Measurements from ENCODE around the gene SCN1B.

Gene SCN1B

DNA sequence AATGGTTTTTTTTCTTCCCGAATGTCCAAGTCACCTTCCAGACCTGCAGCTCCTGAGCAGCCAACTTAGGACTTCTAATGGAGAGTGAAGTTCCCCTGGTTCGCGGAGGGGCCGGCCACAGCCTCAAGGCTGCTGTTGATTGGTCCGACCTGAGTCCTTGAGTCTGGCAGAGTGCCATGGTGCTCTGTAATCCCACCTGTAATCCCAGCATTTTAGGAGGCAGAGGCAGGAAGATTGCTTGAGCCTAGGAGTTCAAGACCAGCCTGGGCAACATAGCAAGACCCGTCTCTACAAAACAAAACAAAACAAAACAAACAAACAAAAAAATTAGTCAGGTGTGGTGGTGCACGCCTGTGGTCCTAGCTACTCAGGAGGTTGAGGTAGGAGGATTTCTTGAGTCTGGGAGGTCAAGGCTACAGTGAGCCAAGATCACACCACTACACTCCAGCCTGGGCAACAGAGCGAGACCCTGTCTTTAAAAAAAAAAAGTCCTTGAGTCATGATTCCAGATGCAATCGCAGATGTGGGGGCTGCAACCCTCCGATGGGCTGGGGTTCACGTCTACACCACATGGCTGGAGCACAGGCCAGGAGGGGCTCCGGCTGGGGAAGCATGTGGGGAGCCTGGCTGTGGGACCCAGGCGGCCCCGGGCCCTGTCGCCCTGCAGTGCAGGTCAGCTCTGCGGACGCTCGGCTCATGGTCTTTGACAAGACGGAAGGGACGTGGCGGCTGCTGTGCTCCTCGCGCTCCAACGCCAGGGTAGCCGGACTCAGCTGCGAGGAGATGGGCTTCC is 28.9 kb downstream of the SCN1B start:
- Histone ChIP-seq H3K4me3 (ENCODE audit: low read length in 2 of 2) (no peak overlapping the region), H3K23ac (ENCODE audit: low read depth, low read length, poor library complexity) (peak overlapping the region; percentile 27), H4K91ac (ENCODE audit: low read depth, low read length, poor library complexity) (no peak overlapping the region), H3K9me3 (replicated peaks in 1 of 2; ENCODE audit: control insufficient read depth in 2 of 2, insufficient read depth in 1 of 2, low read depth in 1 of 2, low read length in 2 of 2) (no peaks in the 10 kb centered on the region), H3K79me1 (ENCODE audit: low read depth, low read length) (no peaks in the 10 kb centered on the region), H2AFZ (ENCODE audit: low read length) (no peak overlapping the region), H3K27me3 (ENCODE audit: control insufficient read depth in 3 of 3, insufficient read depth in 3 of 3, low read depth in 1 of 3, low read length in 3 of 3) (peaks cover 0 to 3% (median 0%) of the 10 kb centered on the region in 3 experiments), H3K9ac (ENCODE audit: low read depth, low read length, poor library complexity) (no peak overlapping the region), H3K4me2 (ENCODE audit: insufficient read depth, low read length, poor library complexity, severe bottlenecking) (no peak overlapping the region), H3K4ac (ENCODE audit: low read length) (no peak overlapping the region), H2BK5ac (ENCODE audit: low read length) (no peak overlapping the region), H2BK12ac (ENCODE audit: low read length) (no peak overlapping the region), H2AK5ac (ENCODE audit: low read depth, low read length) (peak overlapping the region; percentile 74), H2BK120ac (ENCODE audit: low read depth, low read length) (no peak overlapping the region), H3K36me3 (replicated peaks in 1 of 2; ENCODE audit: control insufficient read depth in 2 of 2, insufficient read depth in 2 of 2, low read length in 2 of 2) (no peaks in the 10 kb centered on the region), H3K18ac (ENCODE audit: low read length) (peak overlapping the region; percentile 22), H2BK15ac (ENCODE audit: low read length) (no peak overlapping the region), H3K27ac (replicated peaks; ENCODE audit: low read length) (no peak overlapping the region), H4K8ac (ENCODE audit: low read depth, low read length) (no peak overlapping the region), H3K4me1 (ENCODE audit: control insufficient read depth in 2 of 2, insufficient read depth in 1 of 2, low read depth in 1 of 2, low read length in 2 of 2) (peaks cover 0 to 2% of the 10 kb centered on the region in 2 donors), H3K14ac (ENCODE audit: low read length) (no peak overlapping the region)
- WGBS, 2 donors (ENCODE audit: extremely low coverage in 2 of 2, insufficient read length in 2 of 2, insufficient replicate concordance in 1 of 2), result no CpG with 5 or more reads among the region's 26 CpGs
- no peak for DNase-seq (ENCODE audit: low spot score)

DNA sequence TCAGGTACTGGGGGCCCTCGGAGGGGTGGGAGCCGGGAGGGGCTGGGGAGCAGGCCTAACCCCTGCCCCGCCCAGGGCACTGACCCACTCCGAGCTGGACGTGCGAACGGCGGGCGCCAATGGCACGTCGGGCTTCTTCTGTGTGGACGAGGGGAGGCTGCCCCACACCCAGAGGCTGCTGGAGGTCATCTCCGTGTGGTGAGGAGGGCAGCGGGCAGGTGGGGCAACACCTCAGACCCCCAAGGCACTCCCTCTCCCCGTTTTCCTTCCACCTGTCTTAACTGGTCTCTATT is 29.5 kb downstream of the SCN1B start:
- Histone ChIP-seq H3K23ac (ENCODE audit: low read depth, low read length, poor library complexity) (no peak overlapping the region), H3K36me3 (replicated peaks in 1 of 2; ENCODE audit: control insufficient read depth in 2 of 2, insufficient read depth in 2 of 2, low read length in 2 of 2) (no peaks in the 10 kb centered on the region), H3K4me1 (ENCODE audit: control insufficient read depth in 2 of 2, insufficient read depth in 1 of 2, low read depth in 1 of 2, low read length in 2 of 2) (peaks cover 0 to 2% of the 10 kb centered on the region in 2 donors), H3K4ac (ENCODE audit: low read length) (no peak overlapping the region), H3K4me3 (ENCODE audit: low read length in 2 of 2) (no peak overlapping the region), H3K4me2 (ENCODE audit: insufficient read depth, low read length, poor library complexity, severe bottlenecking) (no peak overlapping the region), H4K8ac (ENCODE audit: low read depth, low read length) (no peak overlapping the region), H2BK120ac (ENCODE audit: low read depth, low read length) (no peak overlapping the region), H2AFZ (ENCODE audit: low read length) (no peak overlapping the region), H2BK5ac (ENCODE audit: low read length) (no peak overlapping the region), H2BK12ac (ENCODE audit: low read length) (no peak overlapping the region), H3K27ac (replicated peaks; ENCODE audit: low read length) (no peak overlapping the region), H2AK5ac (ENCODE audit: low read depth, low read length) (peak overlapping the region; percentile 74), H3K79me1 (ENCODE audit: low read depth, low read length) (no peaks in the 10 kb centered on the region), H2BK15ac (ENCODE audit: low read length) (no peak overlapping the region), H3K14ac (ENCODE audit: low read length) (peak overlapping the region; percentile 71), H3K27me3 (ENCODE audit: control insufficient read depth in 3 of 3, insufficient read depth in 3 of 3, low read depth in 1 of 3, low read length in 3 of 3) (peaks cover 0 to 3% (median 0%) of the 10 kb centered on the region in 3 experiments), H3K9ac (ENCODE audit: low read depth, low read length, poor library complexity) (no peak overlapping the region), H4K91ac (ENCODE audit: low read depth, low read length, poor library complexity) (no peak overlapping the region), H3K18ac (ENCODE audit: low read length) (peak overlapping the region; percentile 38), H3K9me3 (replicated peaks in 1 of 2; ENCODE audit: control insufficient read depth in 2 of 2, insufficient read depth in 1 of 2, low read depth in 1 of 2, low read length in 2 of 2) (no peaks in the 10 kb centered on the region)
- DNase-seq (ENCODE audit: low spot score), result no peak
- WGBS, 2 donors (ENCODE audit: extremely low coverage in 2 of 2, insufficient read length in 2 of 2, insufficient replicate concordance in 1 of 2), result no CpG with 5 or more reads among the region's 15 CpGs

DNA sequence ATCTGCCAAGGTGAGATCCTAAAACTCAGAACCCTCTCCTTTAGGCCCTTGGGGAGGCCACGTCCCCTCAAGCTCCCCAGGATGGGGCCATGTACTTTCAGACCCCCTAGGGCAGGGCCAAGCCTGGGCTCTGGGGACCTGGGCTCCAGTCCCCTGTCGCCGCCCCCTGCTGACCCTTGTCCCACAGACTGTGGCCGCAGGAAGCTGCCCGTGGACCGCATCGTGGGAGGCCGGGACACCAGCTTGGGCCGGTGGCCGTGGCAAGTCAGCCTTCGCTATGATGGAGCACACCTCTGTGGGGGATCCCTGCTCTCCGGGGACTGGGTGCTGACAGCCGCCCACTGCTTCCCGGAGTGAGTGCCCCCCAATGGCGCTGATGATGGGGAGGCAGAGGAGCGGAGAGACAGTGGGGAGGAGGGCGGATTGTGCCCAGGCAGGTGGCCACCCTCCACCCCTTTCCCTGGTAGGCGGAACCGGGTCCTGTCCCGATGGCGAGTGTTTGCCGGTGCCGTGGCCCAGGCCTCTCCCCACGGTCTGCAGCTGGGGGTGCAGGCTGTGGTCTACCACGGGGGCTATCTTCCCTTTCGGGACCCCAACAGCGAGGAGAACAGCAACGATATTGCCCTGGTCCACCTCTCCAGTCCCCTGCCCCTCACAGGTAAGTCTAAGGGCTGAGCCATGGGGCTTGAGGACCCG is 30.0 kb downstream of the SCN1B start:
- no peaks in the 10 kb centered on the region for H3K9me3 ChIP-seq (replicated peaks in 1 of 2; ENCODE audit: control insufficient read depth in 2 of 2, insufficient read depth in 1 of 2, low read depth in 1 of 2, low read length in 2 of 2)

DNA sequence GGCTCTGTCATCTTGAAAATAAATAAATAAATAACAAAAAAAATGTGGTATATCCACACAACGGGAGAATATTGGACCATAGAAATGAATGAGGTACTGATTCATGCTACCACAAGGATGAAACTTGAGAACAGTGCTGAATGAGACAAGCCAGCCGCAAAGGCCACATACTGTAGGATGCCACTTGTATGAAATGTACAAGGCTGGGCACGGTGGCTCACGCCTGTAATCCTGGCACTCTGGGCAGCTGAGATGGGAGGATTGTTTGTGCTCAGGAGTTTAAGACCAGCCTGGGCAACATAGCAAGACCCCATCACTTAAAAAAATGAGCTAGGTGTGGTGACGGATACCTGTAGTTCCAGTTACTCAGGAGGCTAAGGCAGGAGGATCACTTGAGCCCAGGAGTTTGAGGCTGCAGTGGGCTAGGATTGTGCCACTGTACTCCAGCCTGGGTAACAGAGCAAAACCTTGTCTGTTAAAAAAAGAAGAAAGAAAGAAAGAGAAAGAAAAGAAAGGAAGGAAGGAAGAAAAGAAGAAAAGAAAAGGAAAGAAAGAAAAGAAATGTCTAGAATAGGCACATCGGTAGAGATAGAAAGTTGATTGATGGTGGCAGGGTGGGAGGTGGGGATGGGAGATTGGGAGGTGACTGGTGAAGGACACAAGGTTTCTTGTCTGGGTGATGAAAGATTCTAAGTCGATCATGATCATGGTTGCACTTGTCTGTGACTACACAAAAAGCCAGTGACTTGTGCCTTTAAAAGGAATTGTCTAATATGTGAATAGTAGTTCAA is 31.5 kb downstream of the SCN1B start:
- H2AFZ ChIP-seq (ENCODE audit: low read length), result no peak overlapping the region
- no CpG with 5 or more reads among the region's 7 CpGs for WGBS, 2 donors (ENCODE audit: extremely low coverage in 2 of 2, insufficient read length in 2 of 2, insufficient replicate concordance in 1 of 2)
- H3K23ac ChIP-seq (ENCODE audit: low read depth, low read length, poor library complexity), result no peak overlapping the region
- no peaks in the 10 kb centered on the region for H3K27me3 ChIP-seq (ENCODE audit: control insufficient read depth in 3 of 3, insufficient read depth in 3 of 3, low read depth in 1 of 3, low read length in 3 of 3)
- H3K27ac ChIP-seq (replicated peaks; ENCODE audit: low read length), result no peak overlapping the region
- no peaks in the 10 kb centered on the region for H3K79me1 ChIP-seq (ENCODE audit: low read depth, low read length)
- H3K4me3 ChIP-seq (ENCODE audit: low read length in 2 of 2), result no peak overlapping the region
- no peak overlapping the region for H3K18ac ChIP-seq (ENCODE audit: low read length)
- no peak overlapping the region for H3K4ac ChIP-seq (ENCODE audit: low read length)
- H3K9me3 ChIP-seq (replicated peaks in 1 of 2; ENCODE audit: control insufficient read depth in 2 of 2, insufficient read depth in 1 of 2, low read depth in 1 of 2, low read length in 2 of 2), result no peaks in the 10 kb centered on the region
- H2BK5ac ChIP-seq (ENCODE audit: low read length), result no peak overlapping the region
- H2BK15ac ChIP-seq (ENCODE audit: low read length), result no peak overlapping the region
- H3K4me1 ChIP-seq (ENCODE audit: control insufficient read depth in 2 of 2, insufficient read depth in 1 of 2, low read depth in 1 of 2, low read length in 2 of 2), result no peaks in the 10 kb centered on the region
- DNase-seq (ENCODE audit: low spot score), result no peak
- no peak overlapping the region for H4K91ac ChIP-seq (ENCODE audit: low read depth, low read length, poor library complexity)
- H3K14ac ChIP-seq (ENCODE audit: low read length), result no peak overlapping the region
- H3K36me3 ChIP-seq (replicated peaks in 1 of 2; ENCODE audit: control insufficient read depth in 2 of 2, insufficient read depth in 2 of 2, low read length in 2 of 2), result no peaks in the 10 kb centered on the region
- no peak overlapping the region for H4K8ac ChIP-seq (ENCODE audit: low read depth, low read length)
- no peak overlapping the region for H2AK5ac ChIP-seq (ENCODE audit: low read depth, low read length)
- no peak overlapping the region for H2BK12ac ChIP-seq (ENCODE audit: low read length)
- no peak overlapping the region for H3K9ac ChIP-seq (ENCODE audit: low read depth, low read length, poor library complexity)
- H2BK120ac ChIP-seq (ENCODE audit: low read depth, low read length), result no peak overlapping the region
- H3K4me2 ChIP-seq (ENCODE audit: insufficient read depth, low read length, poor library complexity, severe bottlenecking), result no peak overlapping the region

More for the DNA sequence above, 30.0 kb downstream of the SCN1B start:
- WGBS, 2 donors (ENCODE audit: extremely low coverage in 2 of 2, insufficient read length in 2 of 2, insufficient replicate concordance in 1 of 2), result no CpG with 5 or more reads among the region's 29 CpGs
- Histone ChIP-seq H3K27ac (replicated peaks; ENCODE audit: low read length) (no peak overlapping the region), H3K79me1 (ENCODE audit: low read depth, low read length) (no peaks in the 10 kb centered on the region), H3K4me3 (ENCODE audit: low read length in 2 of 2) (no peak overlapping the region), H2BK15ac (ENCODE audit: low read length) (peak overlapping the region; percentile 54), H2BK12ac (ENCODE audit: low read length) (peak overlapping the region; percentile 17), H4K8ac (ENCODE audit: low read depth, low read length) (peak overlapping the region; percentile 57), H3K14ac (ENCODE audit: low read length) (no peak overlapping the region), H3K4me2 (ENCODE audit: insufficient read depth, low read length, poor library complexity, severe bottlenecking) (no peak overlapping the region), H2BK120ac (ENCODE audit: low read depth, low read length) (no peak overlapping the region), H3K27me3 (ENCODE audit: control insufficient read depth in 3 of 3, insufficient read depth in 3 of 3, low read depth in 1 of 3, low read length in 3 of 3) (peaks cover 0 to 3% (median 0%) of the 10 kb centered on the region in 3 experiments), H3K36me3 (replicated peaks in 1 of 2; ENCODE audit: control insufficient read depth in 2 of 2, insufficient read depth in 2 of 2, low read length in 2 of 2) (no peaks in the 10 kb centered on the region), H3K18ac (ENCODE audit: low read length) (peak overlapping the region; percentile 71), H4K91ac (ENCODE audit: low read depth, low read length, poor library complexity) (no peak overlapping the region), H2AK5ac (ENCODE audit: low read depth, low read length) (peak overlapping the region; percentile 81), H3K4ac (ENCODE audit: low read length) (no peak overlapping the region), H3K9ac (ENCODE audit: low read depth, low read length, poor library complexity) (no peak overlapping the region), H3K4me1 (ENCODE audit: control insufficient read depth in 2 of 2, insufficient read depth in 1 of 2, low read depth in 1 of 2, low read length in 2 of 2) (peaks cover 0 to 2% of the 10 kb centered on the region in 2 donors), H2AFZ (ENCODE audit: low read length) (no peak overlapping the region), H3K23ac (ENCODE audit: low read depth, low read length, poor library complexity) (peak overlapping the region; percentile 61), H2BK5ac (ENCODE audit: low read length) (peak overlapping the region; percentile 34)
- DNase-seq (ENCODE audit: low spot score), result no peak
